ENCODE measurements around the gene TM9SF3. TPM values are rescaled to one million over a fixed set of nuclear protein-coding genes. Genes with fewer than 3 reads are reported as not detected.

Gene TM9SF3
- total RNA-seq: 63.9 and 86.7 TPM in 2 replicates

DNA sequence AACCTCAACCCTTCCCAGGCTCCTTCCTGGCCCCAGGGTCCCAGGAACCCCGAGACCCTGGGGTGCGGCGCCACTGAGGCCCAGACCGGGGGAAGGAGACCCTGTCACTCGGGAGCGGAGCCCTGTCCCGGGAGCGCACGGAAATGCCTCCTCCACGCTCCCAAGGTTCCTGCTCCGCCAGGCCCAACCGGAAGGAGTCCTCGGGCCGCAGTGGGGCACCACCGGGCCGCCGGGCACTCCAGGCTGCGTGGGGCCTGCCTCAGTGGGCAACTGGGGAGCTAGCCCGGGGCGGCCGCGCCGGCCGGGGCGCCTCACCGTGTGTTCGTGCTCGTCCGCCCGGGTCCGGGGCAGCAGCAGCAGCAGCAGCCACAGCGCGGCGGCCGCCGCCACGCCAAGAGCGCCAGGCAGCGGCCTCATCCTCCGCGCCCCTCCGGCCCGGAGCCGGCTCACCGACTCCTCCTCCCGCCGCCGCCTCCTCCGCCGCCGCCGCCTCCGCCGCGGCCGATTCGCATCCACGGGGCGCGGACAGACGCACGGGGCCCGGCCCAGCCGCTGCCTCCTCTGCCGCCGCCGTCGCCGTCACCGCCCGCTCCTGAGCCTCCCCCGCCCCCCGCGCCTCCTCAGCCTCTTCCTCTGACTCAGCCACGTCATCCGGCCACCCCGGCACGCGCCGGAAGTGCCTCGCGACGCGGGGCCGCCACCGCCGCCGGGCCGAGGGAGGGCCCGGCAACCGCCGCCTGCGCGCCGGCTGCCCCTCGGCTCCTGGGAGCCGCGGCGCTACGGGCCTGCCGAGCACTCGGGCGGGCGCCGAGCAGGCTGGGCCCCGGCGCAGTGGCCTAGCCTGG lies at the start of gene TM9SF3:
Gene TM9SF3 (minus strand): TSS at position 594 of the 845 bp plus-strand sequence. CDS start 177 bp downstream, at position 417.
- peak; percentile 86 to 92 for DNase-seq (ENCODE audit: low read depth in 2 of 2)

DNA sequence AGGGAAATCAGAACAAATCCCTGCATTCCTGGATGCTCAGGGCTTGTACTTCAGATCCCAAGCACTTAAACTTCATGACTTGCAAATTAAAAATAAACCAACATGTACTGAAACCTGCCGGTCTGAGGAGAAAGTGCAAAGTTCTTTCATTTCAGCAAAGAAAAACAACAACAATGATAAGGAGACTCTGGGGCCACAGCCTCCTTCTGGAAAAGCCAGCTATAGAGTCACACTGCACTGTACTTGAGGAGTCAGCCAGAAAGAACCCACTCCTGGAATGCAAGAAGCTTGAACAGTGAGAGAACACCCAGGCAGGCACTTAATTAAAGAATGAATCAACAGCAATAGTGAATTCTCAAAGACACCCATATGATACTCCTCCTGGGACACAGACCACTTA lies 49.7 kb upstream of the TM9SF3 start:
- DNase-seq (ENCODE audit: low read depth in 2 of 2): no peak

DNA sequence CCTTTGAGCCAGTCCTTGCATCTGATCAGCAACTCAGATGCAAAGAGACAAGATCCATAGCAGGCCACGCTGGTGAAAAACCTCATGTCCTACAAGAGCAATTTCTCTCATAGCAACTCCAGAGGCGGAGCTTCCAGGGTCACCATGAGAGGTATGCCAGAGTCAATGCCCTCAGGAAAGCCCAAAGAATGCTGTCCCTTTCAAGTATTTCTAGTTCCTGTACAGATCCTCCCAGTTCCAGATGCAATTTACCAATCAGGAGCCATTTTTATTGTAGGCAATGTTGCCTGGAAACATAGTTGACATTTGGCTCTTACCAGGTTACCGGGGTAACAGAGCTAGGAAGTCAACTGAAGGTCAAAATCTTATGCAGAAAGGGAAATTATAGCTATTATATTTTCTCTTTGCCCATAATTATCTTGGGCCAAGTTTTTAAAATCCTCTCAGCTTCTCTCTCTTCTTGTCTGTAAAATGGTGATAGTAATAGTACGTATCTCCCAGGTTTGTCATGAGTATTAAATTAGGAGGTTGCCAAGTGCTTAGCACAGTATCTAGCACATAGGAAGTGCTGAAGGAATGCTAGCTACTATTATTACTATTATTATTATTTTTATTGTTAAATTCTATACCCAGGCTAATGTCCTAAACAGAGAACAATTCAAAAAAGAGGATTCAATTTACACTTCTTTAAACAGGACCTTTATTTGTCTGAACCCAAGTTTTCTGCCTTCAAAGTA lies 46.3 kb upstream of the TM9SF3 start:
- peak in 1 of 2 donors; percentile 10 for DNase-seq (ENCODE audit: low read depth in 2 of 2)

DNA sequence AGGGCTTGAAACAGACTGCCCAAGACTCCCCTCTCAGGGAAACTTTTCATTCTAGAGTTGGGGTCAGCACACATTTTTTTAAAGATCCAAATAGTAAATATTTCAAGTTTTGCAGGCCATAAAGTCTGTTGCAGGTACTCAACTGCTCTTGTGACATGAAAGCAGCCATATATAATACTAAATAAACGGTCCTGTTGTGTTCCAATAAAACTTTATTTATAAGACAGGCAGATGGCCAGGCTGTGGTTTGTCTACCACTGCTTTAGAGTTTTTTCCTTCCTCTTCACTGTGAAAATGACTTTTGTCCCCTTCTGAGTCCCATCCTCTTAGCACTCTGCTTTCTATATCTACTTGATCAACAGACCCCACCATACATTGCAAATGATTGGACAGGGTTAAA lies 40.5 kb upstream of the TM9SF3 start:
- DNase-seq (ENCODE audit: low read depth in 2 of 2): no peak

DNA sequence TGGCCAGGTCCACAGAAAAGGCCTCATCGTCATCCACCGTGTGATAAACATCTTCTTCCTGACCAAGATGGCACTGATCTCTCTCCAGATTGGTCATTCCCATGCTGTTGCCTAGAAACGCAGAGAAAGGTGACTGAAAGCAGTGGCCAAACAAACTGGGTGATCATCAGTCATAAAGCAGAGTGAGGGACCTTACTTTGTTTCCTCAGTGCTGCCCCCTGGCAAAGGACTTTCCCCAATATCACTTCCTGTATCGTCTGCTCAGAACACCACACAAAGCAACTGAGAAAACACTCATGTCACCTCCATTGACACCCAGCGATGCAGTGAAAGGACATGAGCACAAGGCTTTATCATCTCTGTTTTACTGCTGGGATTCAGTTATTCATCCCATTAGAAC lies 40.0 kb upstream of the TM9SF3 start:
- no peak for DNase-seq (ENCODE audit: low read depth in 2 of 2)

DNA sequence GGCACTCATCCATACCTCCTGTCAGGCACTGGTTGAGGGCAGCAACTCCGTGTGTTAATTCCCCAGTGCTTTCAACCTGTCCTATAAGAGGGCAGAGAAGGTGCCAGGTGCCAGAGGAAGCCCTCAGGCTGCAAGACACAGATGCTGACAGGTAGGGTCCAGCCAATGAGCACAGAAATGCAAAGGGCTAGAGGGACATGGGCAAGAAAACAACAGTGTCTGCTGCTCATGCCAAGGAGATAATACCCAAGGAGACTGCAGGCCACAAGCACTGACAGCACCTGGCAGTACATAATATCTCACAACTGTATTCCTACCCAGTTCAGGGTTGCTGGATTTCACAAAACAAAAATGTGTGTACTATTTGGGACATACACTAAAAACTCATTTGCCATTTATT lies 38.4 kb upstream of the TM9SF3 start:
- no peak for DNase-seq (ENCODE audit: low read depth in 2 of 2)

DNA sequence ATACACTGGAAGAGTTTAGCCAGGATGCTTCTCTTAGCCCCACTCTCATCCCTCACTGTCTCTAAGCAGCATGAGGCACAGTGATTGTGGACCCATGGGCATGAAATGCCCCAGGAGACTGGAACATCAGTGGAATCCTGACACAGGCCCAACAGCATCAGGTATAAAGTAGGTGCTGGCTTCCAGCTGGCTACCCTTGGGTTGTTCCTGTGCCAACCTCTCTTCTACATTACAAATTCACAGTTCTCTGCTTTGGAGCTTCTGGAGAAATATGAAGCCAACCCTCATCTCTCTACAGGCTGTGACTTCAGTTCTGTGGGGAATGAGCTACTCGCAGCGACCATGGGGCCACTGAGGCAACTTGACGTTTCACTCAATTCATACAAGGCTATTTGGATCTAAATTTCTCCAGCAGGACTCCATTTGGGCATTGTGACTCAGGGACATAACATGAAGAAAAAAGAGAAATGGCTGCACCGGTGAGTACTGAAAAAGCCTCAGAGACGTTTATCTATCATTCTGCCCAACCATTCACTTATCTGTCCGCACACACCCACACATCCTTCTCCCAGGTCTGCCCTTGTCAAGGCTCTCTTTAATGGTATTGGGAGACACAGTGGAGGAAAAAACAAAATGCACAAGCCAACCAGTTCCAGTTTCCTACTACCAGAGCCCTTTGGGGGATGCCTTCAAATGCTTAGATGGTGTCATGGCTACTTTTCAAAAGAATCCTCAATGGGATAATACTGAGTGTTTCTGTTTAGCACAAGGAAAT lies 35.4 kb upstream of the TM9SF3 start:
- DNase-seq (ENCODE audit: low read depth in 2 of 2): no peak

DNA sequence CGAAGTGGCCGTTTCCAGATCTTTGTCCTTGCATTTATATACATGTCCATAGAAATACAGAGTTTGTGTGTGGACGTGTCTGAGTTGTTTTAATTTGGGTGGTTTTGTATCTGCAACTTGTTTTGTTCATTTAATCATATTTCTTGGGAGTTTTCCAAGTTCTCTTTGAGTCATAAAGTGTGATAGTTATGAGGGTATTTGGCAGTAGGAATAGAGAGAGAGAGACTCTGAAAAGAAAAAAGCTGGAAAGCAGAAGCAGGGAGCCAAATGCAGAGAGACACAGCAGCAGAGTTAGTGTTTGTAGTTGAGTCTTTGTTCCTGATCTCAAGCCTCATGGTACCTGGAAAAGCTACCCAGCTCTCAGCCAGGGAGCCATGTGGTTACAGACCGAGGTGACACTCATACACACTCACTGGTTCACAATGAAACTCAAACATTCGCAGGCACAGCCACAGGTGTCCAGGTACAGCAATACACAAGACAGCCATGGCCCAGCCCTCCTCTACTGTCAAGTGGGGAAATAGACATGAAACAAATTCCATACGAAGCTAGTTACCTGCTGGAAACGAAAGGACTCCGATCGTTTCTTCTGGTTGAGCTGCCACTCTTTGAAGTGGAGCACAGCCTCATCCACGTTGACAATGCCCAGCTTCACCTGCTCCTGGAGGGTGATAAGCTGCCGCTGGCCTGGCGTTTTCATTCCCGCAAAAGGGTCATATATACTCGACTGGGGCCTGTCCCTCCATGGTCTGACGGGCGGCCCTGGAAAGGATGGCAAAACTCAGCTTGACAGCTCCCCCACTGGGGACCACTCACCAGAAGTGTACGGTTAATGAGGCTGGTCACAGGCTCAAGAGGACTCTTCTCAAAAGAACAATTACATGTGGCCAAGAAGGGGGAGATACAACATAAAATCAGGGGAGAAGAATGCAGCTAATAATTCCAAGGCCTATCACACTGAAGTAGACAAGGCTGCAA lies 33.3 kb upstream of the TM9SF3 start:
- DNase-seq (ENCODE audit: low read depth in 2 of 2): no peak

DNA sequence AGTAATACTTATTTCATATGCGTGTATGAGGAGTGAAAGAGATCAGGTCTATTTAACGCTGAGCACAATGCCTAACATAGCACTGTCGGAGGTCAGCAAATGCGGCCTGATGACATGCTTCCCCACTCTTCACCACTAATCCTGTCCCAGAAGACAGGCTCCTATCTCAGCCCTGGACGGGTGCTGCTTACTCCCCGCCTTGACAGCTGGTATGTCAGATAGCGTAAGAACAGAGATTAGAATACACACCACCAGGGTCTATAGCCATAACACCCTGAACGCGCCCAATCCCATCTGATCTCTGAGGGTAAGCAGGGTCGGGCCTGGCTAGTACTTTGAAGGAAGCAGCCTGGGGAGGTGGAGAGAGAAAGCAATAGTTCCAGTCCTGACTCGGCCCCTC lies 32.3 kb upstream of the TM9SF3 start:
- DNase-seq (ENCODE audit: low read depth in 2 of 2): no peak

DNA sequence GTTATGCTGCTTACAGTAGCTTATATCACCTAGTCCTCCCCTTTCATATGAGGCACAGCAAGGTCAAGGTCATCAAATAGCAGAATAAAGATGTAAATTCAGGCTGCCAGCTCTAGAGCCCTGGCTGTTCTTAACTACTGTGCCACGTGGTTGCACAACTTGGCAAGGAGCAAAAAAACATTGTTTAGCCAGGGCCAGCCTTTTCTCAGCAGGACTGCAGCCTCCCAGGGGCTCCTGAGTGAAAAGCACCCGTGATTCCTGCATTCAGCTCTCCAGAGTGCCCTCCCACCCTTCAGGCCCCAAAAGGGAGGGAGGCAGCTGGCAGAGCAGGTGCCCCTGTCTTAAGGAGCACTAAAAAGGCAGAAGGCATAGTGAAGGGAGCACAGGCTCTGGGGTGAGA lies 31.8 kb upstream of the TM9SF3 start:
- no peak for DNase-seq (ENCODE audit: low read depth in 2 of 2)

DNA sequence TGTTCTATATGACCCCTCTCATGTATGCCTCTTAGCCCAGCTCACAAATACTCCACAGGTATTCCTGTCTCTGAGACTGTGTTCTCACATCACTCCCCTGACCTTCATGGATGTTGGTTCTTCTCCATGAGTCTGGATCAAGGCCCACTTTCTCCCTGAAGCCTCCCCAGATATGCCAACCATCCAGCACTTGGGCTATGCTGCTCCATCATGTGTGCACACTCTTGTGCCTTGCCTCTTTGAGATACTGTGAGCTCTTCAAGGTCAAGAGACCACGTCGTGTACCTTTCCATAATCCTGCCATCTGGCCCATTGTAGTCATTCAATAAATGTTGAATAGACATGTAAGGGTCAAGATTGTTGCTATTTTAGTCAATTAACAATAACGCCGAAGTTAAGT lies 30.1 kb upstream of the TM9SF3 start:
- DNase-seq (ENCODE audit: low read depth in 2 of 2): no peak

DNA sequence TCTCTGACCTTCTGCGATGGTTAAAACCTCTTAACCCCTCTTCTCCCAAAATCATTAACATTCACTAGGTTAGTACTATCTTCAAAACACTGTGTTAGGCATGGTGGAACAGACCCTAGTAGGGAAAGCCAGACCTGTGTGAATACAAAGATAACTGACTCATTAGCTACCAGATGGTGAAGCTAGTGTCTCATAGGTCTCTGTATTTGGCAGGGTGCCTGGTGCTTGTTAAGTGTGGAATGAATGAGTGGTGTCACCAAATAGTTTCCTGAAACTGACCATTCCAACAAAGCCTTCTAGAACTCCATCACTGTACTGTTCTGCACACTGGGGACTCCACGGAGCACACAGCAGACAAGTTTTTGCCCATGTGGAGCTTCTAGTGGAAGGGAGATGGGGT lies 27.7 kb upstream of the TM9SF3 start:
- peak; percentile 78 to 90 for DNase-seq (ENCODE audit: low read depth in 2 of 2)

DNA sequence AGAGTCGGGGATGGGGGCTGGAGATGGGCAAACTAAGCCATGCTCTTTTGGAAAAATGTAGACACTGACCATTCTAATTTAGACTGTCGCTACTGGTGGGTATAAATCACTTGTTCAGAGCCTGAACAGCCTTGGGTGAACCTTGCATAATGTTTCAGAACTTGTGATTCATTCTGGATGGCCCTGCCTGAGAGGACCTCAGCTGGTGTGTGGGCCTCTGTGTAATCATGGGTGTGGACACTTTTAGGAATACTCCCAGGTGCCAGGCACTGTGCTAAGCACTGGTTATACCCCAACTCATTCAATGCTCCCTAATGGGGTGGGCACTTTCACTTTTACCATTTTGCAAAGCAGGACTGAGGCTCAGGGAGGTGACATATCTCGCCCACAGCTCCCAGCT lies 26.8 kb upstream of the TM9SF3 start:
- DNase-seq (ENCODE audit: low read depth in 2 of 2): no peak

DNA sequence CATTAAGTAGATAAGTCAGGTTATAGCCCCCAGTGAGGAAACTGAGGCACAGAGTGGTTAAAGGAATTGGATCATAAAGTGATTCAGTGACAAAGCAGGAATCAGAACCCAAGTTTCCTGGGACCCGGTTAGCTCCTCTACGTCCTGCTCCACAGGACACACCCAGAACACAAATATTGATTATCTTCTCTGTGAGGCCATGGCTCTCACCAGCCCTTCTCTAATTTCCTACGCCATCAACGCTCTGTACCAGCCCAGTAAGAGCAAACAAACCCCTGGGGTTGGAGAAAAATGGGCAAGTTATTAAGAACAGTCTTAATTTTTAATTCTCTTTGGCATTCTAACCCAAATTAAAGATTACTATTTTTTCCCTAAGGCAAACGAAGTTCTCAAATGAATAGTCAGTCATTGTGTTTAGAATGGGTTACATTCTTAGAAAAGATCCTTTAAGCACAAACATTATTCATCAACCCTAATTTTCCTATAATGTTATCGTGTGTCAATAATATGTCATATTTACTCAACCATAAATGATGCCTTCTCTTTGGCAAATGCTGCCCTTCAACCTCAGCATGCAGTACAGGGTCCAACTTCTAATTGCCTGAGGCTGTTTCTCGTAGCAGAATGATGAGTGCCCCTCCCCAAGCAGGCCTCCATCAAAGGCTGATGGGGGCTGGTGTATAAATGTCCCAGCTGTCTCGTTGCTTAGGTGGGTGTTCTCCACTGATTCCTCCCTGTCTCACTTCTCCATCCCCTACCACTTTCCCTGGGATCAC lies 25.4 kb upstream of the TM9SF3 start:
- no peak for DNase-seq (ENCODE audit: low read depth in 2 of 2)

DNA sequence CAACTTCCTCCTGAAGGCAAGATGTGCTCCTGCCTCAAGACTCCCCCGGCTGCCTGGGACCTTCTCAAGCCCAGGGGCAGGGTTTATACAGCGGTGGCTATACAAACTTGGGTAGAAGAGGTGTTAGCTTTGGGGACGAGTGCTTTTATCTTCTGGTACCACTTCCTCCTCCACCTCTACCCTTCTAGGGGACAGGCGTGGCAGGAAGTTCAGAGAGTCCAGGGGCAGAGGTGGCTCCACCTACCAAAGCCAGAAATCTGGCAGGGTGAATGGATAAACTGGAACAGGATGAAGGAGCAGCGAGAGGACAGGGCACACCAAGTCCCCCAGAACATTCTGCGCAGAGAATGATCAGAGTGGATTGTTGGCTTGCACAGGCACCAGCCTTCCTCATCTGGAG lies 24.0 kb upstream of the TM9SF3 start:
- no peak for DNase-seq (ENCODE audit: low read depth in 2 of 2)

DNA sequence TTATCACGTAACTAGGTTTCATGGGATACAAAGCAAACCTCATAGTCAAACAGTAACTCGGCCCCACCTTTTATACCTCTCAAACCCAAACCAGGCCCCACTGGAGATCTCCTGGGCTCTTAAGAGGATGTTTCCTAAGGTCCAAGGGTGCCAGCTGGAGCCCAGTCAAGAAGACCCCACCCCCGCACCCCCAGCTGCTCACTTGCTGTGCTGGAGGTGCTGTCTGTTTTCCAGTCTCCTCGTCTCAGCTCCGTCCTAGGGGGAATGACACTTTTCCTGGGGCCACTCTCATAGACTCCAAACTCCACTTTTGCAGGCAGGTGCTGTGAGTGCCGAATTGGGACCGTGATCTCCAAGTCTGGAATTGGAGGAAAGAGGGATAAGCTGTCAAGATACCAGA lies 22.7 kb upstream of the TM9SF3 start:
- DNase-seq (ENCODE audit: low read depth in 2 of 2): no peak

DNA sequence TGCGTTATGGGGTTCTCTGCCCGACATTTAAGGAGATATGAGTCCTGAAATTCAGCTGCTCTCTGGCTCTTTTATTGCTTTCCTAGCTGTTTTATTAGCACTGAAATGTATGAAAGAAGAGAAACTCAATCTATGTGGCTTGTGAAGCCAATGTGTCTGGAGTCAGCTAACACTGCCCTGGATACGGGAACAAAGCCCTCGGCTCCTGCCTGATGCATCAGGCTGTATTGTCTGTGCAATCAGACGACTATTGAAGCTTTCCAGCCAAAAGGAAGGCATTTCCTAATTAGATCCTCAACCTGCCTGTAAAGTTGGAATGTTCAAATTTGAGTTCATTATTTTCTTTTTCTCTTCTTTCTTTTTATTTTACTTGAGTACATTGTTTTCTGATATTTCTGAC lies 22.0 kb upstream of the TM9SF3 start:
- DNase-seq (ENCODE audit: low read depth in 2 of 2): no peak

DNA sequence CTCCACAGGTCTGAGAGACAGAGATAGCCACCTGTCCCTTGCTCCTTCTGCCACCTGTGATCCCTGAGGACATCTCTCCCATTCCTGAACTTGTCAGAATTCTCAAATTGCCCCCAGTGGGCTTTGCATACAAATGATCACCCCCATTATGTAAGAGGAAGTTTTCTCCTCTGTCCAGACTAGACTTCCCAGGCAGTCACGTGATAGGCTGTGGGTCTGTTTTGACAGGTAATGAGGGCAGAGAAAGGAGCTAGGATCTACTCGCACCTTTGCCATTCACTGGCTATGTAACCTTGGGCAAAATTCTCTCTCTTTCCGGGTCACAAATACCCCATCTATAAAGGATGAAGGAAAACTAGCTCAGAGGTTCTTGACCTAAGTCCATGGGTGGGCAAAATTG lies 21.4 kb upstream of the TM9SF3 start:
- no peak for DNase-seq (ENCODE audit: low read depth in 2 of 2)

DNA sequence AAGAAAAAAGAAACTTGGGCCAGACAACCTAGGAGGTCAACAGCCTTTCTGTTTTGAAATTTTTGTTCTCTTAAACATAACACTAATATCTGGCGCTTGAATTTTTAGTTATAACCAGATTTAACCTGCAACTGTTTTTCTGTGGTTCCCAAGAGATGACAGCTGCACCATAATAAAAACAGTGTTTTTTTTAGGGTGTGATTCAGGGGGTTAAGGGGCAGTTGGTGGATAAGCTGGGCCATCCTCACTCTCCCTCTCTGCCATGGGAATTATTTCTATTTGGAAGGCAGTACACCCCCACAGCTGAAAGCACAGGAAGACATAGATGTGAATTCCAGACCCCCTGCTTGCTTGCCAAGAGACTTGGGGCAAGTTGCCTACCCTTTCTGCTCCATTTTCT lies 20.1 kb upstream of the TM9SF3 start:
- DNase-seq (ENCODE audit: low read depth in 2 of 2): no peak

DNA sequence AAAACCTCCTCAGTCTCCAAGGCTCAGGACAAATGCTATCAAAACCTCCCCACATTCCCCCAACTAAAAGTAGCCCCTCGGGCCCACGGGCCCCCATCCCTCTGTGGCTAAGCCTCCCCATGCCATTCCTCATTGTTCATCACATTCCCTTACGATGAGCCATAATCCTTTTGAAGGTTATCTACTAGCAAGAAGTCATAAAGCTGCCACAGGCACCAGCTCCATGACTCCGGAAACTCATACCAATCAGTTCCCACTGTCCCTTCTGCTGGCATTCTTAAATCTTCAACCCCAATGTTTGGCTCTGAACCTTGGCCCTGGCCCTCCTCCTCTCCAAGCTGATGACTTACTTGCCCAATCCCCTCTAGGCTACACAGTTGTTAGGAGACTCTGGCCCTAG lies 19.4 kb upstream of the TM9SF3 start:
- DNase-seq (ENCODE audit: low read depth in 2 of 2): no peak
